CD1c-positive myeloid dendritic cell (primary cell): ENCODE data around the gene TLR1.

Source experiments
- DNase-seq: peaks from one replicate; pipeline ENCODE4 v3.0.0-alpha.2; 2016; ENCODE audit errors: extremely low spot score

TLR1 gene, protein sequence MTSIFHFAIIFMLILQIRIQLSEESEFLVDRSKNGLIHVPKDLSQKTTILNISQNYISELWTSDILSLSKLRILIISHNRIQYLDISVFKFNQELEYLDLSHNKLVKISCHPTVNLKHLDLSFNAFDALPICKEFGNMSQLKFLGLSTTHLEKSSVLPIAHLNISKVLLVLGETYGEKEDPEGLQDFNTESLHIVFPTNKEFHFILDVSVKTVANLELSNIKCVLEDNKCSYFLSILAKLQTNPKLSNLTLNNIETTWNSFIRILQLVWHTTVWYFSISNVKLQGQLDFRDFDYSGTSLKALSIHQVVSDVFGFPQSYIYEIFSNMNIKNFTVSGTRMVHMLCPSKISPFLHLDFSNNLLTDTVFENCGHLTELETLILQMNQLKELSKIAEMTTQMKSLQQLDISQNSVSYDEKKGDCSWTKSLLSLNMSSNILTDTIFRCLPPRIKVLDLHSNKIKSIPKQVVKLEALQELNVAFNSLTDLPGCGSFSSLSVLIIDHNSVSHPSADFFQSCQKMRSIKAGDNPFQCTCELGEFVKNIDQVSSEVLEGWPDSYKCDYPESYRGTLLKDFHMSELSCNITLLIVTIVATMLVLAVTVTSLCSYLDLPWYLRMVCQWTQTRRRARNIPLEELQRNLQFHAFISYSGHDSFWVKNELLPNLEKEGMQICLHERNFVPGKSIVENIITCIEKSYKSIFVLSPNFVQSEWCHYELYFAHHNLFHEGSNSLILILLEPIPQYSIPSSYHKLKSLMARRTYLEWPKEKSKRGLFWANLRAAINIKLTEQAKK

DNA sequence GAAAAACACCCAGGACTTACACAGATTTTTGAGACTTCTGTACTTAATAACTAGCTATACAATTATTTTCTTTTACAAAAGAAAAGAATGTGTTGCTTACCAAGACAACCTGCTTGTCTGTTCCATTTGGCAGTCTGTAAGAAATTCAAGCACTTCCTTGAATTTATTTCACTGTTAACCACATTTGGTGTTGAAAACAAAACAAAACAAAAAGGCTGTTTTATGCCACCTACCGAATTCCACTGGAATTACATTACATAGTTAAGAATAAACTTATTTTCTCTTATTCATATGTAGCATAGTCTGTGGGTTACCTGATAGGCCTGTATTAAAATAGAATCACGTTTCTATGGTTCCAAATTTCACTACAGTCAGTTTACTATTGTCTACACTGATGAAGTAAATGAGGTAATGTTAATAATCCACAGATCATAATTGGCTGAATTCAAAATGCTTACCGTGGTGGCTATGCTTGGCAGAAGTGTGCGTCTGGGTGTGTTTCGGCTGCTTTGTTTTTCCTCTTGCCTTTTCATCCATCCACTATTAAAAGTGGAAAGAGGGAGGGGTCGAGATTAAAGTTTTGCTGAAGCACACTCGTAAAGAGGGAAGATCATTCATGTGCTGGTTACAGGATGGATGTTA is at the start of gene TLR1:
Gene TLR1, minus strand, starts transcription at position 138 of the 642 bp plus-strand sequence. CDS start 5,960 bp downstream, outside the sequence.
- DNase-seq = peak; percentile 90

DNA sequence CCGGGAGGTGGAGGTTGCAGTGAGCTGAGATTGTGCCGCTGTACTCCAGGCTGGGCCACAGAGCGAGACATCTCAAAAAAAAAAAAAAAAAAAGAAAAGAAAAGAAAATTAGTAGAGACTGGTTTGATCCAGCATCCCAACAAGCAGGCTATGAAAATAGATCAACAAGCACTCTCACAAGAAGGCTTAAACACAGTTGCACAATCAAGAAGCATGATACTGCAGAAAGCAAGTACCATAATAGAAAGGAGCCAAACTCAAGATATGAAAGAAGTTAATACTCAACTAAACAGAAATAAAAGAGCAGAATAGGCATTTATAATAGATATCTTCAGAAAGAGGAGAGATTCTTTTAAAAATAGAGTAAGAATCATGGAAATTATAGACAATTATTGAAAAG is 41.4 kb upstream of the TLR1 start:
- no peak for DNase-seq

DNA sequence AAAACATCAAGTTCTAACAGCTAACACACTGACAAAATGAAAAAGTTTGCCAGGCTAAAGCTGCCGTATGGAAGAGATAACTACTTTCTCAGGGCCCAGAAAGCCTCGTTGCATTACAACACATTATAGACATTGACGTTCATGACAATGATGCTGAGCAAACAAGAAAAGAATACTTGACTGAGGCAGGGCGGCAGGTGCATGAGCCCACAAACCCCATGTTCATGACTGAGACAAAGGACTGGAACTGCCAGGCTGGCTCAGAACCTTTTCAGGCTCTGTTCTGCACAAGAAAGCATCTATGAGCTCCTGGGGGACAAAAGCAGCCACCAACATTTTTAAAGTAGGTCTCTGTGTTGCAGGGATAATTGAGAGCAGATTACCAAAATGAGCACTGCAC is 38.4 kb upstream of the TLR1 start:
- DNase-seq = no peak

DNA sequence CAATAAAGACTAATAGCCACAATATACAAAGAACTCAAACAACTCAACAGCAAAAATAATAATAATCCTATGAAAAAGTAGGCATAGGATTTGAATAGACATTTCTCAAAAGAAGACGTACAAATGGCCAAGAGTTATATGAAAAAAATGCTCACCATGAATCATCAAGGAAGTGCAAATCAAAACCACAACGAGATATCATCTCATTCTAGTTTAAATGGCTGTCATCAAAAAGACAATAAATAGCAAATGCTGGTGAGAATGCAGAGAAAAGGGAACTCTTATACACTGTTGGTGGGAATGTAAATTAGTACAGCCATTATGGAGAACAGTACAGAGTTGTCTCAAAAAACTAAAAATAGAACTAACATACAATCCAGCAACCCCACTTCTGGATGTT is 33.3 kb upstream of the TLR1 start:
- peak; percentile 29 for DNase-seq

DNA sequence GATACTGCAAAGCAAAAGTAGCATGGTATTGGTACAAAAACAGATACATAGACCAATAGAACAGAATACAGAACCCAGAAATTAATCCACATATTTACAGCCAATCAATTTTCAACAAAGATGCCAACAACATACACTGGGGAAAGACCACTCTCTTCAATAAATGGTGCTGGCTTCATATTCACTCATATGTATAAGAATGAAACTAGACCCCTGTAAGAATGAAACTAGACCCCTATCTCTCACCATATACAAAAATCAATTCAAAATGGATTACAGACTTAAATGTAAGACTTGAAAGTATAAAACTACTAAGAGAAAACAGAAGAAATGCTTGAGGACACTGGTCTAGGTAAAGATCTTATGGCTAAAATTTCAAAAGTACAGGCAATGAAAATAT is 32.7 kb upstream of the TLR1 start:
- no peak for DNase-seq

DNA sequence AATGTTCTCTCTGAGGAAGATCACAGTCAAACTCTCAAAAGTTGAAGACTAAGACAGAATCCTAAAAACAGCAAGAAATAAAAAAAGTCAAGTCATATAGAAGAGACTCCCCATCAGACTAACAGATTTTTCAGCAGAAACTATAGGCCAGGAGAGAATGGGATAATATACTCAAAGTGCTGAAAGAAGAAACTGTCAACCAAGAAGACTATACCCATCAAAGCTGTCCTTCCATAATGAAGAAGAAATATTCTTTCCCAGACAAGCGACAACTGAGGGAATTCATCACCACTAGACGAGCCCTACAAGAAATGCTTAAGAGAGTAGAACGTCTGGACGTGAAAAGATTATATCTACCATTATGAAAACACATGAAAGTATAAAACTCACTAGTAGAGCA is 30.0 kb upstream of the TLR1 start:
- DNase-seq = no peak

DNA sequence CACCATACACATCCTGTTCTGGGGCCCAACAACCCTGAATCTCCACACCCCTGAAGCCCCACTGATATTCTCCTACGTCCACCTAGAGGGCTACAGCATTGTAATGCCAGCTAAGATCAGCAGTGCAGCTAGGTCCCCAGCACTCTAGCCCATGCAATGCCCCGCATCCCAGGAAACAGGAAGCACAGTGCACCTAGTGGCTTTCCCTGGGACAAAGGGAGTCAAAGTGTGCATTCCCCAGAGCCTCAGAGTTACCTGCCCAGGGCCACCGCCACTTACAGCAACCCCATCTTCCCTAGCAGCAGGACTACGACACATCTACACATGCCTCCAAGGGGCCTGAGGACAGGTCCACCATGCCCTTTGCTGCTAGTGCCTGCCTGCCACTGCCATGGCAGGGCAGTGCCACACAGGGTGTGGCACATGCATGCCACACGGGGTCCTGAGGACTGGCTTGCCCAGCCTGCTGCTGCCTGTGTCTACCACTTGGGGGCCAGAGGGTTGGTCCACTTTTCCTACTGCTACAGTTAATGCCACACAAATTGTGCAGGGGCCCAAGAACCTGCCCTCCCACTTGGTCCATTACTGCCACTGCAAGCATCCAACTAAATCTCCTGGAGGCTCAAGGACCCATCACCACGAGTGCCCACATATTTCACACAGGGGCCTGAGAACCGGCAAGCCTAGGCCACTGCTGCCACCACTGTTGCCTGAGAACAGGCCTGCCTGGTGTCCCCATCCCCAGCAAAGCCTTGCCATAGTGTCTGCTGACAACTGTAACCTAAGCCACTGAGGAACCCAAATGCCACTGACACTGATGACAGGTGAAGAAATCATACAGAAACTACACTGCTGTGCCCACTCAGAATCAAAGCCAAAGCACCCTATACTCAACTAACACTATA is 28.3 kb upstream of the TLR1 start:
- no peak for DNase-seq

DNA sequence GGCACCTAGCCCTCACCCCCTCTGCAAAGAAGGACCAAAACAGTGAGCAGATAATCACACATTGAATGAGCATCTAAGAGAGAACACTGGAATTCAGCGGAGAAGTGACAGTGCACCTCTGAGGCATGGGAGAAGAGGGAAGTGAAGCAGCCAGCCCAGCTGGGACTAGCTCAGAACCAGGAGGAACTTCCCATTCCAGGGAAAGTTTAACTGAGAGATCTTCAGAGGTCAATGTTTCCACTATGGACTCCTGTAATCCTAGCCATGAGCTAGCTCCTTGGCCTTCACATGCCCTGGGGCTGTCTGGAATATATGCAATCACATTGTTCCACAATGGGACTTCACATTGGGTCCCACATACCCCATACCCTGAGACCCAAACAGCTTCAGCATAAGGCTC is 27.6 kb upstream of the TLR1 start:
- DNase-seq = peak; percentile 50

DNA sequence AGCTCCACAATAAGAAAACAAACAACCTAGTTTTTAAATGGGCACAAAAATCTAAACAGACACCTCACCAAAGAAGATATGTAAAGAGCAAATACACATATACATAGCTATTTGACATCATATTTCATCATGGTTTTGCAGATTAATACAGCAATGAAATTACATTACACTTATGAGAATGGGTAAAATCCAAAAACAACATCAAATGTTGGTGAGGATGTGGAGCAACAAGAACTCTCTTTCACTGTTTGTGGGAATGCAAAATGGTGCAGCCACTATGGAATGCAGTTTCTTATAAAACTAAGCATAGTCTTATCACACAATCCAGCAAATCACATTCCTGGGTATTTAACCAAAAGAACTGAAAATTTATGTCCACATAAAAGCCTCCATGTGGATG is 27.1 kb upstream of the TLR1 start:
- DNase-seq = no peak

DNA sequence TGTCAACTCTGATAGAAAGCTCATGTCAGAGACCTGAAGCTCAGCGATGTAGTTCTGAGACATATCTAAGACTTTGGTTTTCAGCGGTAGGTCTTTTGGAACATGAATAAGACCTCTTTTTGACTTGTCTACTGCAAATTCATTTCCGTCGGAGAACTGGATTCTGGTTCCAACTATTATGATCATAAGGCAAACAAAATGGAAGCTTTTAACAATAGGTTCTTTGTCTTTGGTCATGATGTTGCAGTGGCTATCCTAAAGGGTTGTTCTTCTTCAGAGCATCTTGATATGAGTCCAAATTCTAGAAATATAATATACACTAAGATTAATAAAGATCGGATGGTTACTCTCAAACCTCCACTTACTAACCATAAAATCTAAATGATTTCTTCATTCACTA is 24.6 kb upstream of the TLR1 start:
- DNase-seq = no peak

DNA sequence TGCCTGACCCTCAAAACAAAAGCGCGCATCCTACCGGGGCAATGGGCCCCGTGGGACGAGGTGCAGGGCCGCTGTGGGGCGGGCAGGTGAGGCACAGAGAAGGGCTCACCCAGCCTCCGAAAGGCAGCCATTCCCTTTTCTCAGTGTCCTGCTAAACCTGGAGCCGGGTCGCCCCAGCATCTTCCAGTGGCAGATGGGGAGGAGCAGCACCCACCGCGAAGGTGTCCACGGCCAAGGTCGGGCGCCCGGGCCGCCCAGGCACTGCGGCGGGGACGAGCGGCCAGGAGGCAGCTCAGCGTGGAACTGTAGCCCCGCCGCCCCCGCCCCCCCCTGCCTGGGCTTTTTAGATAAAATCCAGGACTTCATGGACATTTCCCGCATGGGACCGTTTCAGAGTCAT is 19.2 kb upstream of the TLR1 start:
- DNase-seq = no peak

DNA sequence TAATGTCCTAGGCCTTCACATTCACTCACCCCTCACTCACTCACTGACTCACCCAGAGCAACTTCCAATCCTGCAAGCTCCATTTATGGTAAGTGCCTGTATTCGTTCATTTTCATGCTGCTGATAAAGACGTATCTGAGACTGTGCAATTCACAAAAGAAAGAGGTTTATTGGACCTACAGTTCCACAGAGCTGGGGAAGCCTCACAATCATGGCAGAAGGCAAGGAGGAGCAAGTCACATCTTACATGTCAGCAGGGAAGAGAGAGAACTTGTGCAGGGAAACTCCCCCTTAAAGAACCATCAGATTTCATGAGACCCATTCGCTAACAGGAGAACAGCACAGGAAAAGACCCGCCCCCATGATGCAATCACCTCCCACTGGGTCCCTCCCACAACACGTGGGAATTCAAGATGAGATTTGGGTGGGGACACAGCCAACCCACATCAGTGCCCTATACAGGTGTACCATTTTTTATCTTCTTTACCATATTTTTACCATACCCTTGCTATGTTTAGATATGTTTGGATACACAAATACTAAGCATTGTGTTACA is 18.2 kb upstream of the TLR1 start:
- DNase-seq = no peak

DNA sequence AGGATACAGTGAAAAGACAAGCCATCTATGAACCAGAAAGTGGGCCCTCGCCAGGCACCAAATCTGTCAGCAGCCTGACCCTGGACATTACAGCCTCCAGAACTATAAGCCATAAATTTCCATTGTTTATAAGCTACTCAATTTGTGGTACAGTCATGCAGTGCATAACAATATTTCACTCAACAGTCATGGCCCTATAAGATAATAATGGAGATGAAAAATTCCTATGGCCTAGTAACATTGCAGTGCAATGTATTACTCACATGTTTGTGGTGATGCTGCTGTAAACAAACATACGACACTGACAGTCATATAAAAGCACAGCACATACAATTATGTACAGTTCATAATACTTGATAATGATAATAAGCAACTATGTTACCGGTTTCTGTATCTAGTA is 17.1 kb upstream of the TLR1 start:
- no peak for DNase-seq

DNA sequence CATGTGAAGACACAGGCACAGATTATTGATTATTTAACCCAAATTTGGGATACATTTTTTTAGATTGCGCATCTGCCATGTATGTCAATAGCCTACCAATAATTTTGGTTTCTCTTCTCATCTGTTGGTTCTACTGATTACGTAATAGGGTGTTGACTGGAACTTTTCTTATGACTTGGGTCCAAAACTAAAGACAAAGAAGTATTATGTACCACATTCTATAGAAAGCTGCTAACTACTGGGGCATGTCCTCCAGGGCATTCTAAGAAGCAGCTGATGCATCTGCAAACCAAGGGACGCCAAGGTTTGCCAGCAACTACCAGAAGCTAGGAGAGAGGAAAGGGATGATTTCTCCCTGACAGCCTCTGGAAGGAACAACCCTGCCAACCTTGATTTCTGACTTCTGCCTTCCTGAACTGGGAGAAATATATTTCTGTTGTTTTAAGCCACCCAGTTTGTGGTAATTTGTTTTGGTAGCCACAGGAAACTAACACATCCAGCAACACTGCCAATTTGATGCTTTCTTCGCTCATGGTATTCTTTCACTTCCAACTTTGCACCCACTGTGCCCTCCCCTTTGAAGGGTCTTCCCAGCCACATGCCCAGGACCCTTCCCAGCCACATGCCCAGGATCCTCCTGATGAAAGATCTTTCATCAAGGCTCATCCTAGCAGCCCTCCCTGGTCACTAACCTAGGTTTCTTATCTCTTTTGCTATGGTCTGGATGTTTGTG is 15.9 kb upstream of the TLR1 start:
- no peak for DNase-seq

DNA sequence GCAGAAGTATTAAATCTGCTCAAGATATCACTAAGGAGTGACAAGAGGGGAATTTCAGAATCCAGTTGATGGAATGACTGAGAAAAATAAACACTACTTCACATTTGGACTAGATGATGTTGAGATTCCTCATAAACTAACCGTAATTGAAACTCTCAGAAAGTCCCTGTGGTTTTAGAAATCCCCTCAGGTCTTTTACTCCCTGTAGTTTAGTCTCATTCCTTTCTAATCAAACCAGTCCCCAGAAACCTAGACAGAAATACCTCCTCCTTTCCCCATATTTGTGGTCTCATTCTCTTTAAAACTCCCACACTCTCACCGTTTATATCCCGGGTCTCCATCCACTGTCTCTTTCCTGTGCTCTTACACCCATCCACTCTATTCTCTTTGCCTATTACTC is 15.0 kb upstream of the TLR1 start:
- DNase-seq = no peak

DNA sequence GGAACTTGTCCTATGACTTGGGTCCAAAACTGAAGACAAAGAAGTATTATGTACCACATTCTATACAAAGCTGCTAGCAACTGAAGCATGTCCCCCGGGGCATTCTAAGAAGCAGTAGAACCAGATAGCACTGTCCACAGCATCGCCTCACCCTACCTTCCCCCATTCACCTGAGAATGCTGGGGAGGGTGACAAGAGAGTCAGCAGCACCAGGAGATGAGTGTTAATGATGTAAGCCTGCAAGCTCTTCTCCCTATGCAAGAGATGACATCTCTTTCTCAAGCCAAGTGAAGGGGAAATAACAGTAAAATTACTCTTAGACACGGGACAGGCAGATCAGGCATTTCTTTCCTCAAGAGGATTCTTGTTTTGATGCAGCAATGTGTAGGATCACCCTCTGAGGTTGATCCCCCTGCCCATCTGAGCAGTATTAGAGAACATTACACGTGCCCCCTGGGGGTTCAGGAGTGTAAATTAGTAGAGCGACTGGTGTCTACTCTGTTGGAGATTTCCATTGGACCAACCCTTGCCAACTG is 13.9 kb upstream of the TLR1 start:
- no peak for DNase-seq

DNA sequence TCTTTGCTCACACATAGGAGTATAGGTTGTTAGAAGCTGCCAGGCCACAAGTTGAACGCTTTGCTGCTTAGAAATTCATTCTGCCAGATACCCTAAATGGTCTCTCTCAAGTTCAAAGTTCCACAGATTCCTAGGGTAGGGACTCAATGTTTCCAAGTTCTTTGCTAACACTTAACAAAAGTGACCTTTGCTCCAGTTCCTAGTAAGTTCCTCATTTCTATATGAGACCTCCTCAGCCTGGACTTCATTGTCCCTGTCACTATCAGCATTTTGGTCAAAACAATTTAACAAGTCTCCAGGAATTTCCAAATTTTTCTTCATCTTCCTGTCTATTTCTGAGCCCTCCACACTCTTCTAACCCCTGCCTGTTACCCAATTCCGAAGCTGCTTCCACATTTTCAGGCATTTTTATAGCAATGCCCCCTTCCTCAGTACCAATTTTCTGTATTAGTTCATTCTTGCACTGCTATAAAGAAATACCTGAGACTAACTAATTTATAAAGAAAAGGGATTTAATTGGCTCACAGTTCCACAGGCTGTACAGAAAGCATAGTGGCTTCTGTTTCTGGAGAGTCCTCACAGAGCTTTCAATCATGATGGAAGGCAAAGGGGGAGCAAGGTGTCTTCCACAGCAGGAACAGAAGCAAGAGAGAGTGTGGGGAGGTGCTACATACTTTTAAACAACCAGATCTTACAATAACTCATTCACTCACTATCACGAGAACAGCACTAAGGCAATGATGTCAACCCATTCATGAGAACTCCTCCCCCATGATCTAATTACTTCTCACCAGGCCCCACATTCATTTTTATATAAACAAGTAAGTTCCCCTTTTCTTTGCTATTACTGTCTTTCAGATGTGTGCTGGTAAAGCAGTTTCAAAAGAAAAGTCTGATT is 11.5 kb upstream of the TLR1 start:
- DNase-seq = peak; percentile 87

DNA sequence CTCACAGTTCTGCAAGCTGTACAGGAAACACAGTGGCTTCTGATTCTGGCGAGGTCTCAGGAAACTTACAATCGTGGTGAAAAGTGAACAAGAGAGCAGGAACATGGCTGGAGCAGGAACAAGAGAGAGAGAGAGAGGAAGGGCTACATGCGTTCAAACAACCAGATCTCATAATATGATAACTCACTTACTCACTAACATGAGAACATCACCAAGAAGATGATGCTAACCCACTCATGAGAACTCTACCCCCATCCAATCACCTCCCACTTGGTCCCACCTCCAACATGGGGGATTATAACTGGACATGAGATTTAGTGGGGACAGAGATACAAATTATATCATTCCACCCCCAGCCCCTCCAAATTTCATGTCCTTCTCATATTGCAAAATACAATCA is 9.8 kb upstream of the TLR1 start:
- no peak for DNase-seq

DNA sequence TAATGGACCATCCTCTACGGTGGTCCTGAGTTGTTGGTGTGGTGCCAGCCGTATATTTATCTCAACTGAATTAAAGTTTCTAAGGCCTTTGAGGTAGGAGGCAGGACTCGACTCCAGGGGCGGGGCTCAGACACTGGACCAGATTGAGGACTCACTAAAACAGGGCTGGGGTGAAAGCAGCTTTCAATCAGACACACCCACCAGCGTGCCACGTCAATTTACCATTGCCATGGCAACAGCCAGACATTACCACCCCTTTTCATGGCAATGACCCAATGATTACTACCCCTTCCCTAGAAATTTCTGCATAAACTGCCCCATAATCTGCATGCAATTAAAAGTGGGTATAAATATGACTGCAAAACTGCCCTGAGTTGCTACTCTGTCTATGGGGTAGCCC is 6.7 kb upstream of the TLR1 start:
- no peak for DNase-seq
